H9 (cell line): ENCODE measurements around the gene KCMF1. TPM values are rescaled to one million over a fixed set of nuclear protein-coding genes. Genes with fewer than 3 reads are reported as not detected.

Source experiments
- DNase-seq: peaks from one replicate; pipeline ENCODE4 v3.0.0-alpha.2; 2017
- H2AFZ ChIP-seq: one replicate; pipeline ENCODE4 v1.6.1; 2013; ENCODE audit warnings: mild to moderate bottlenecking, low read length, control low read depth, moderate library complexity
- H2AK5ac ChIP-seq: 2 replicates; pipeline ENCODE4 v1.6.1; 2013; ENCODE audit warnings: low read length, control low read depth, mixed read lengths; ENCODE audit not compliant: insufficient read length
- H2BK120ac ChIP-seq: one replicate; pipeline ENCODE4 v1.6.1; 2013; ENCODE audit warnings: low read depth, mild to moderate bottlenecking, low read length, control low read depth, inconsistent platforms; ENCODE audit not compliant: poor library complexity, severe bottlenecking
- H2BK12ac ChIP-seq: 2 replicates; pipeline ENCODE4 v1.6.1; 2013; ENCODE audit warnings: low read length, control low read depth, mixed read lengths, low read depth; ENCODE audit not compliant: insufficient read length
- H2BK15ac ChIP-seq: 2 replicates; pipeline ENCODE4 v1.6.1; 2013; ENCODE audit warnings: low read depth, low read length, control low read depth
- H2BK20ac ChIP-seq: one replicate; pipeline ENCODE4 v1.6.1; 2013; ENCODE audit warnings: low read depth, mild to moderate bottlenecking, low read length, control low read depth, inconsistent platforms; ENCODE audit not compliant: poor library complexity, severe bottlenecking
- H2BK5ac ChIP-seq: 2 replicates; pipeline ENCODE4 v1.6.1; 2013; ENCODE audit warnings: low read length, control low read depth, mixed read lengths; ENCODE audit not compliant: insufficient read length
- H3K14ac ChIP-seq: 2 replicates; pipeline ENCODE4 v1.6.1; 2013; ENCODE audit warnings: low read length, control low read depth; ENCODE audit not compliant: insufficient read depth
- H3K18ac ChIP-seq: 2 replicates; pipeline ENCODE4 v1.6.1; 2013; ENCODE audit warnings: low read depth, mild to moderate bottlenecking, mixed read lengths, low read length, control low read depth; ENCODE audit not compliant: insufficient read length
- H3K23ac ChIP-seq: 2 replicates; pipeline ENCODE4 v1.6.1; 2013; ENCODE audit warnings: low read length, control low read depth, mixed read lengths, low read depth; ENCODE audit not compliant: insufficient read length
- H3K23me2 ChIP-seq: 2 replicates; pipeline ENCODE4 v1.6.1; 2013; ENCODE audit warnings: low read depth, mild to moderate bottlenecking, mixed read lengths, low read length, control low read depth; ENCODE audit not compliant: insufficient read length, poor library complexity, severe bottlenecking
- H3K27ac ChIP-seq: 2 replicates; pipeline ENCODE4 v1.5.1; 2013; ENCODE audit warnings: low read length, control low read depth, mixed read lengths, low read depth; ENCODE audit not compliant: insufficient read length
- H3K27me3 ChIP-seq: 2 replicates; pipeline ENCODE4 v1.6.1; 2013; ENCODE audit warnings: low read length, control low read depth, inconsistent platforms; ENCODE audit not compliant: insufficient read depth
- H3K4ac ChIP-seq: 2 replicates; pipeline ENCODE4 v1.6.1; 2013; ENCODE audit warnings: low read depth, mild to moderate bottlenecking, control low read depth, inconsistent platforms, low read length, moderate library complexity
- H3K4me1 ChIP-seq: 2 replicates; pipeline ENCODE4 v1.6.1; 2013; ENCODE audit warnings: low read length, control low read depth, inconsistent platforms; ENCODE audit not compliant: insufficient read depth
- H3K4me2 ChIP-seq: 2 replicates; pipeline ENCODE4 v1.6.1; 2013; ENCODE audit warnings: low read length, control low read depth, mixed read lengths; ENCODE audit not compliant: insufficient read length, insufficient read depth
- H3K56ac ChIP-seq: 2 replicates; pipeline ENCODE4 v1.6.1; 2013; ENCODE audit warnings: low read depth, mild to moderate bottlenecking, mixed read lengths, low read length, control low read depth; ENCODE audit not compliant: insufficient read length
- H3K79me1 ChIP-seq: 2 replicates; pipeline ENCODE4 v1.6.1; 2013; ENCODE audit warnings: low read depth, mild to moderate bottlenecking, moderate library complexity, low read length, control low read depth, inconsistent platforms; ENCODE audit not compliant: insufficient read depth, poor library complexity, severe bottlenecking
- H3K79me2 ChIP-seq: 2 replicates; pipeline ENCODE4 v1.6.1; 2013; ENCODE audit warnings: low read length, control low read depth, inconsistent platforms; ENCODE audit not compliant: insufficient read depth
- H3K9ac ChIP-seq: 2 replicates; pipeline ENCODE4 v1.6.1; 2013; ENCODE audit warnings: low read length, control low read depth, mixed read lengths; ENCODE audit not compliant: insufficient read length; ENCODE audit errors: extremely low read depth
- H3K9me3 ChIP-seq: one replicate; pipeline ENCODE4 v1.6.1; 2013; ENCODE audit warnings: low read depth, low read length, inconsistent platforms; ENCODE audit not compliant: control insufficient read depth
- H3T11ph ChIP-seq: one replicate; pipeline ENCODE4 v1.6.1; 2013; ENCODE audit warnings: mild to moderate bottlenecking, low read length, control low read depth, inconsistent platforms
- H4K20me1 ChIP-seq: one replicate; pipeline ENCODE4 v1.6.1; 2013; ENCODE audit not compliant: control insufficient read depth, insufficient read length, insufficient read depth
- H4K5ac ChIP-seq: 2 replicates; pipeline ENCODE4 v1.6.1; 2013; ENCODE audit warnings: low read depth, mild to moderate bottlenecking, mixed read lengths, low read length, control low read depth; ENCODE audit not compliant: insufficient read length
- H4K8ac ChIP-seq: replicated peaks from 2 replicates; pipeline ENCODE4 v1.6.1; 2013; ENCODE audit warnings: low read length, control low read depth, mixed read lengths, low read depth; ENCODE audit not compliant: insufficient read length
- H4K91ac ChIP-seq: 2 replicates; pipeline ENCODE4 v1.6.1; 2013; ENCODE audit warnings: low read depth, mild to moderate bottlenecking, moderate library complexity, mixed read lengths, low read length, control low read depth; ENCODE audit not compliant: insufficient read length
- H3K27ac Mint-ChIP-seq, 3 experiments: 2 replicates in 2 of 3; 3 replicates in 1 of 3; pipeline ENCODE4 v1.8.0; 2020 to 2021; ENCODE audit warnings: mixed read lengths in 3 of 3, mild to moderate bottlenecking in 1 of 3, moderate library complexity in 1 of 3
- H3K27me3 Mint-ChIP-seq: 2 replicates; pipeline ENCODE4 v1.8.0; 2021; ENCODE audit warnings: low read depth, mild to moderate bottlenecking, moderate library complexity, mixed read lengths
- H3K36me3 Mint-ChIP-seq, 3 experiments: 2 replicates in 2 of 3; 3 replicates in 1 of 3; pipeline ENCODE4 v1.8.0; 2020 to 2021; ENCODE audit warnings: low read depth in 3 of 3, mixed read lengths in 3 of 3; ENCODE audit not compliant: insufficient read depth in 1 of 3
- H3K4me1 Mint-ChIP-seq, 2 experiments: 2 replicates each; pipeline ENCODE4 v1.8.0; 2020; ENCODE audit warnings: mixed read lengths in 2 of 2
- H3K4me3 Mint-ChIP-seq, 2 experiments: 2 replicates in 1 of 2; 3 replicates in 1 of 2; pipeline ENCODE4 v1.8.0; 2020 to 2021; ENCODE audit warnings: mild to moderate bottlenecking in 2 of 2, mixed read lengths in 2 of 2, moderate library complexity in 1 of 2
- H3K9me3 Mint-ChIP-seq, 2 experiments: 2 replicates in 1 of 2; 3 replicates in 1 of 2; pipeline ENCODE4 v1.8.0; 2020; ENCODE audit warnings: mild to moderate bottlenecking in 2 of 2, mixed read lengths in 2 of 2, moderate library complexity in 1 of 2
- CTCF ChIP-seq: fragments of 200-600 bp; sonication (generic); conservative IDR thresholded peaks from 3 replicates; pipeline ENCODE4 v1.8.0; 2021; ENCODE audit warnings: antibody characterized with exemption, mild to moderate bottlenecking
- WGBS: extraction: QIAGEN DNeasy Blood & Tissue Kit; methylation state at CpG from one replicate; pipeline ENCODE4 v1.1.7; 2013; ENCODE audit warnings: missing lambda C conversion rate, low lambda C conversion rate, mixed read lengths; ENCODE audit not compliant: insufficient read length; ENCODE audit errors: extremely low coverage; 5-methylcytosine and 5-hydroxymethylcytosine counted together
- total RNA-seq: library from RNA; stranded (reverse); gene quantifications from 2 replicates; pipeline ENCODE4 v1.2.1, GENCODE V29; 2021

KCMF1 gene
- total RNA-seq, 1 experiment from 2014 or later = 113 TPM

GRCh38 chr2:85061896-85062295 lies 90.9 kb downstream of the KCMF1 start:
- H3K4me3 Mint-ChIP-seq = no peak overlapping the region

More at GRCh38 chr2:85061896-85062295, 90.9 kb downstream of the KCMF1 start:
- no peak overlapping the region for H3K4me2 ChIP-seq
- H2BK20ac ChIP-seq = no peak overlapping the region
- H3K9me3 ChIP-seq = no peaks in the 10 kb centered on the region
- Mint-ChIP-seq H3K9me3 (peaks cover 0 to 4% of the 10 kb centered on the region in 2 experiments; a peak in 1 of 5 replicates), H3K4me1 (peaks cover 35 to 40% of the 10 kb centered on the region in 2 experiments), H3K27ac (no peak overlapping the region; a peak in 1 of 7 replicates), H3K36me3 (no peaks in the 10 kb centered on the region; a peak in 1 of 7 replicates), H3K27me3 (peaks cover 39% of the 10 kb centered on the region)
- H3K27ac ChIP-seq = no peak overlapping the region
- H4K91ac ChIP-seq = no peak overlapping the region
- peaks cover 5% of the 10 kb centered on the region for H3K4me1 ChIP-seq
- H3K23ac ChIP-seq = no peak overlapping the region
- H3K18ac ChIP-seq = no peak overlapping the region
- H3K56ac ChIP-seq = no peak overlapping the region
- no peak overlapping the region for H2BK15ac ChIP-seq
- no CpG with 5 or more reads among the region's 2 CpGs for WGBS
- H3T11ph ChIP-seq = no peak overlapping the region
- no peaks in the 10 kb centered on the region for H3K79me2 ChIP-seq
- no peak overlapping the region for H3K4ac ChIP-seq
- H3K14ac ChIP-seq = no peak overlapping the region
- no peaks in the 10 kb centered on the region for H4K20me1 ChIP-seq
- H2BK5ac ChIP-seq = no peak overlapping the region
- no peak overlapping the region for H4K5ac ChIP-seq
- H3K23me2 ChIP-seq = no peaks in the 10 kb centered on the region
- no peak overlapping the region for H2AK5ac ChIP-seq
- no peak for TF ChIP-seq CTCF
- no peak overlapping the region for H4K8ac ChIP-seq
- no peak overlapping the region for H2BK12ac ChIP-seq
- H3K27me3 ChIP-seq = peaks cover 2% of the 10 kb centered on the region; the same call in 1 of the 2 replicates
- DNase-seq = no peak
- H2BK120ac ChIP-seq = no peak overlapping the region
- no peak overlapping the region for H2AFZ ChIP-seq
- H3K9ac ChIP-seq = no peak overlapping the region
- no peaks in the 10 kb centered on the region for H3K79me1 ChIP-seq
